Activated gamma-delta T cell (primary cell): ENCODE results near the gene LTBP1.

Experiments
- DNase-seq: peaks from one replicate; lab custom pipeline; 2025; lab: John Stamatoyannopoulos, UW

Gene LTBP1

GRCh38 chr2:33204945-33205344 is 258.2 kb downstream of the LTBP1 start:
- DNase-seq: no peak

GRCh38 chr2:33205693-33206434 is 259.1 kb downstream of the LTBP1 start:
- DNase-seq: no peak

- no peak for DNase-seq
These were observed 260.5 kb downstream of the LTBP1 start for GRCh38 chr2:33207151-33207740.

- DNase-seq: no peak
These were observed 261.6 kb downstream of the LTBP1 start for GRCh38 chr2:33208400-33208799.

- no peak for DNase-seq
These were observed 263.2 kb downstream of the LTBP1 start for GRCh38 chr2:33209976-33210375.

GRCh38 chr2:33210626-33211025 is 263.9 kb downstream of the LTBP1 start:
- DNase-seq: no peak

GRCh38 chr2:33212151-33212550 is 265.4 kb downstream of the LTBP1 start:
- no peak for DNase-seq

- DNase-seq: no peak
These were observed 266.5 kb downstream of the LTBP1 start for GRCh38 chr2:33213244-33213643.

- DNase-seq: no peak
These were observed 266.9 kb downstream of the LTBP1 start for GRCh38 chr2:33213648-33214047.

GRCh38 chr2:33214436-33214835 is 267.7 kb downstream of the LTBP1 start:
- DNase-seq: no peak

GRCh38 chr2:33214857-33215256 is 268.1 kb downstream of the LTBP1 start:
- DNase-seq: no peak

- no peak for DNase-seq
These were observed 268.5 kb downstream of the LTBP1 start for GRCh38 chr2:33215299-33215698.

- DNase-seq: no peak
These were observed 269.2 kb downstream of the LTBP1 start for GRCh38 chr2:33215983-33216382.

- no peak for DNase-seq
These were observed 269.9 kb downstream of the LTBP1 start for GRCh38 chr2:33216508-33217182.

- no peak for DNase-seq
These were observed 270.7 kb downstream of the LTBP1 start for GRCh38 chr2:33217406-33217805.

GRCh38 chr2:33219114-33219513 is 272.4 kb downstream of the LTBP1 start:
- DNase-seq: no peak

- no peak for DNase-seq
These were observed 273.1 kb downstream of the LTBP1 start for GRCh38 chr2:33219850-33220275.

GRCh38 chr2:33220533-33220932 is 273.8 kb downstream of the LTBP1 start:
- DNase-seq: no peak

GRCh38 chr2:33221046-33221784 is 274.5 kb downstream of the LTBP1 start:
- no peak for DNase-seq

GRCh38 chr2:33222309-33222708 is 275.6 kb downstream of the LTBP1 start:
- no peak for DNase-seq

- DNase-seq: no peak
These were observed 277.1 kb downstream of the LTBP1 start for GRCh38 chr2:33223856-33224255.

GRCh38 chr2:33225350-33225749 is 278.6 kb downstream of the LTBP1 start:
- DNase-seq: no peak
